Measurements from ENCODE around the gene EPHA5. TPM values are rescaled to one million over a fixed set of nuclear protein-coding genes. Genes with fewer than 3 reads are reported as not detected.

EPHA5 gene
- polyA plus RNA-seq, 3 donors: not detected

DNA sequence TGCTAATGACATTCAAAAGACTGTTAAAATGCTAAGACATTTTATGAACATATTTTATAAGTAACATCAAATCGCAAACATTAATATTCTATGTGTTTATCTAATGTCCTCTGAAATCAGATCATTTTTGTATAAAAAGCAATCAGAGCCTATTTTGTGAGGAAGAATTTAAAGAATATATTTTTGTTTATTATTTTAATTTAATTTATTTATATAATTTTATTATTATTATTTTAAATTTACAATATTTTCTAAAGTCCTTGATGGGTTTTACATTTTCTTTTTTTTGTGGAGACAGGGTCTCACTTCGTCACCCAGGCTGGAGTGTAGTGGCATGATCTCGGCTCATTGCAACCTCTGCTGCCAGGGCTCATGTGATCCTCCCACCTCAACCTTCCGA is 262.8 kb downstream of the EPHA5 start:
- DNase-seq: no peak
- peaks cover 0 to 2% (median 0%) of the 10 kb centered on the region in 7 donors for H3K9me3 Mint-ChIP-seq
- Histone ChIP-seq H2AFZ (ENCODE audit: insufficient read depth, low read depth, low read length, poor library complexity, severe bottlenecking) (no peak overlapping the region), H4K20me1 (ENCODE audit: insufficient read depth, low read length) (no peaks in the 10 kb centered on the region), H3K4me3 (replicated peaks in 1 of 3; ENCODE audit: low read depth in 2 of 3, low read length in 3 of 3) (no peak overlapping the region), H3K36me3 (replicated peaks in 1 of 2; ENCODE audit: control insufficient read depth in 1 of 2, insufficient read depth in 2 of 2, low read length in 2 of 2) (no peaks in the 10 kb centered on the region), H3K27me3 (ENCODE audit: control insufficient read depth in 2 of 2, insufficient read depth in 2 of 2, low read length in 2 of 2) (no peaks in the 10 kb centered on the region), H3K4me1 (ENCODE audit: control insufficient read depth in 1 of 2, insufficient read depth in 2 of 2, low read length in 2 of 2) (no peaks in the 10 kb centered on the region), H3K4me2 (replicated peaks; ENCODE audit: extremely low read depth, low read length, poor library complexity, severe bottlenecking) (no peak overlapping the region), H3K27ac (ENCODE audit: low read depth in 1 of 2, low read length in 2 of 2) (no peak overlapping the region), H3K9me3 (replicated peaks in 1 of 2; ENCODE audit: control insufficient read depth in 1 of 2, insufficient read depth in 1 of 2, low read length in 2 of 2) (no peaks in the 10 kb centered on the region), H3K79me2 (ENCODE audit: insufficient read depth, low read length) (no peaks in the 10 kb centered on the region), H3K9ac (ENCODE audit: insufficient read depth, low read length, poor library complexity, severe bottlenecking) (no peak overlapping the region)
- 100% methylated on average over 2 of the region's 4 CpGs for whole genome bisulfite sequencing (ENCODE audit: insufficient coverage)
- no peak overlapping the region for H3K27ac Mint-ChIP-seq
- H3K4me1 Mint-ChIP-seq: no peaks in the 10 kb centered on the region
- TF ChIP-seq, protein P1, sequence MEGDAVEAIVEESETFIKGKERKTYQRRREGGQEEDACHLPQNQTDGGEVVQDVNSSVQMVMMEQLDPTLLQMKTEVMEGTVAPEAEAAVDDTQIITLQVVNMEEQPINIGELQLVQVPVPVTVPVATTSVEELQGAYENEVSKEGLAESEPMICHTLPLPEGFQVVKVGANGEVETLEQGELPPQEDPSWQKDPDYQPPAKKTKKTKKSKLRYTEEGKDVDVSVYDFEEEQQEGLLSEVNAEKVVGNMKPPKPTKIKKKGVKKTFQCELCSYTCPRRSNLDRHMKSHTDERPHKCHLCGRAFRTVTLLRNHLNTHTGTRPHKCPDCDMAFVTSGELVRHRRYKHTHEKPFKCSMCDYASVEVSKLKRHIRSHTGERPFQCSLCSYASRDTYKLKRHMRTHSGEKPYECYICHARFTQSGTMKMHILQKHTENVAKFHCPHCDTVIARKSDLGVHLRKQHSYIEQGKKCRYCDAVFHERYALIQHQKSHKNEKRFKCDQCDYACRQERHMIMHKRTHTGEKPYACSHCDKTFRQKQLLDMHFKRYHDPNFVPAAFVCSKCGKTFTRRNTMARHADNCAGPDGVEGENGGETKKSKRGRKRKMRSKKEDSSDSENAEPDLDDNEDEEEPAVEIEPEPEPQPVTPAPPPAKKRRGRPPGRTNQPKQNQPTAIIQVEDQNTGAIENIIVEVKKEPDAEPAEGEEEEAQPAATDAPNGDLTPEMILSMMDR (IDR thresholded peaks at IDR 0.05): no peak
- intact Hi-C loops (cut with micrococcal nuclease): no loop called here
- H3K27me3 Mint-ChIP-seq (ENCODE audit: low read depth in 3 of 3): no peaks in the 10 kb centered on the region
- H3K36me3 Mint-ChIP-seq: no peaks in the 10 kb centered on the region
- H3K4me3 Mint-ChIP-seq: no peak overlapping the region

DNA sequence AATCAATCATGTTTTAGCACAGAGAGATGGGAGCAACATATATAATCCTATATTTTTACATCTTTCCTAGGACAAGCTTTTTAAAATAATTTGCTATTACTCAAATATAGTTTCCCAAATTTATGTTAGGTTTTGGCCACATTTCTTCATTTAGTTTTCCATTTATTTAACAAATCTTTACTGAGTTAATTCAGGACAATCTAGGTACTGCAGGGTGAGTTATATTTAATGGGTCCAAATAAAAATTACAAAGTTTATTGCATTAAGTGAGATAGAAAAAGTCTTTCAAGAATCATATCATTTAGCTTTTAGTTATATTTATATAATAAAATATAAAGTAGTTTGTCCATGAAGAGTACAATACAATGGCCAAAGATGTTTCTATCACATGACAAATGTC is 269.2 kb downstream of the EPHA5 start:
- no peaks in the 10 kb centered on the region for H3K79me2 ChIP-seq (ENCODE audit: insufficient read depth, low read length)
- Mint-ChIP-seq H3K27me3 (ENCODE audit: low read depth in 3 of 3) (peaks cover 0 to 1% (median 0%) of the 10 kb centered on the region in 3 donors), H3K27ac (no peak overlapping the region), H3K4me3 (no peak overlapping the region), H3K4me1 (no peaks in the 10 kb centered on the region), H3K36me3 (no peaks in the 10 kb centered on the region), H3K9me3 (peaks cover 3 to 18% (median 10%) of the 10 kb centered on the region in 7 donors)
- TF ChIP-seq, protein P1 (IDR thresholded peaks at IDR 0.05): no peak
- H3K27me3 ChIP-seq (ENCODE audit: control insufficient read depth in 2 of 2, insufficient read depth in 2 of 2, low read length in 2 of 2): no peaks in the 10 kb centered on the region
- no peak for DNase-seq
- H3K27ac ChIP-seq (ENCODE audit: low read depth in 1 of 2, low read length in 2 of 2): no peak overlapping the region
- peaks cover under 1 to 26% of the 10 kb centered on the region in 2 donors for H3K9me3 ChIP-seq (replicated peaks in 1 of 2; ENCODE audit: control insufficient read depth in 1 of 2, insufficient read depth in 1 of 2, low read length in 2 of 2)
- no peaks in the 10 kb centered on the region for H4K20me1 ChIP-seq (ENCODE audit: insufficient read depth, low read length)
- H2AFZ ChIP-seq (ENCODE audit: insufficient read depth, low read depth, low read length, poor library complexity, severe bottlenecking): no peak overlapping the region
- no peaks in the 10 kb centered on the region for H3K4me1 ChIP-seq (ENCODE audit: control insufficient read depth in 1 of 2, insufficient read depth in 2 of 2, low read length in 2 of 2)
- no peak overlapping the region for H3K4me3 ChIP-seq (replicated peaks in 1 of 3; ENCODE audit: low read depth in 2 of 3, low read length in 3 of 3)
- H3K9ac ChIP-seq (ENCODE audit: insufficient read depth, low read length, poor library complexity, severe bottlenecking): no peak overlapping the region
- no peaks in the 10 kb centered on the region for H3K36me3 ChIP-seq (replicated peaks in 1 of 2; ENCODE audit: control insufficient read depth in 1 of 2, insufficient read depth in 2 of 2, low read length in 2 of 2)
- H3K4me2 ChIP-seq (replicated peaks; ENCODE audit: extremely low read depth, low read length, poor library complexity, severe bottlenecking): no peak overlapping the region
- intact Hi-C loops (cut with micrococcal nuclease): no loop called here
